HepG2 (cell line): ENCODE measurements around the gene CLMP. TPM values are rescaled to one million over a fixed set of nuclear protein-coding genes. Genes with fewer than 3 reads are reported as not detected.

Source experiments
- ATAC-seq: fragments of 200-7000 bp; cut with Tn5 transposase; 3 replicates; pipeline ENCODE4 v1.9.1; 2020; ENCODE audit warnings: mild to moderate bottlenecking, moderate library complexity
- BruUV-seq: library from RNA; stranded (reverse); fragments of 400-500 nt; replicated peaks from 2 replicates; lab custom pipeline; 2021; lab: Mats Ljungman, UMichigan
- CTCF ChIA-PET: fragments of 300-600 bp; formaldehyde crosslinking; extraction: SDS; loops from one replicate; lab custom pipeline; 2021; ENCODE audit warnings: low total read pairs, inconsistent platforms, low intra/inter-chr PET ratio; lab: Yijun Ruan, JAX
- POLR2A ChIA-PET: fragments of 350-600 bp; sonication (Branson Sonifier 250); formaldehyde crosslinking; loops from one replicate; lab custom pipeline; 2020; ENCODE audit warnings: antibody characterized with exemption, inconsistent platforms; lab: Yijun Ruan, JAX
- DNase-seq: peaks from one replicate; pipeline ENCODE4 v3.0.0-alpha.2; 2015; ENCODE audit warnings: low spot score
- FAIRE-seq: peaks from 3 replicates; lab custom pipeline; 2011; peaks lifted over from hg19 to GRCh38; lab: Jason Lieb, UNC
- H2AFZ ChIP-seq: one replicate; pipeline ENCODE4 v1.6.1; 2011; ENCODE audit warnings: low read length, inconsistent platforms
- H3K27ac ChIP-seq: fragments of 300-600 bp; 3 replicates; pipeline ENCODE4 v1.8.0; 2011; ENCODE audit warnings: mixed run types, mild to moderate bottlenecking, mixed read lengths, low read length, inconsistent platforms; ENCODE audit not compliant: insufficient read depth; ENCODE audit errors: extremely low read length
- H3K27me3 ChIP-seq, 2 experiments: fragments of 200-600 bp in 1 of 2; 2 replicates in 1 of 2; 3 replicates in 1 of 2; pipeline versions ENCODE4 v1.6.0 to v1.8.0; 2011; ENCODE audit warnings: low read length in 2 of 2, mild to moderate bottlenecking in 2 of 2, moderate library complexity in 2 of 2, inconsistent platforms in 1 of 2; ENCODE audit not compliant: insufficient read depth in 2 of 2, control insufficient read depth in 1 of 2
- H3K36me3 ChIP-seq, 2 experiments: fragments of 200-600 bp in 1 of 2; replicated peaks in 1 of 2; 2 replicates in 1 of 2; 3 replicates in 1 of 2; pipeline versions ENCODE4 v1.5.1 to v1.8.0; 2011; ENCODE audit warnings: low read length in 2 of 2, inconsistent platforms in 1 of 2; ENCODE audit not compliant: insufficient read depth in 2 of 2, control insufficient read depth in 1 of 2
- H3K4me1 ChIP-seq: 2 replicates; pipeline ENCODE4 v1.5.1; 2012; ENCODE audit warnings: low read length, inconsistent platforms; ENCODE audit not compliant: insufficient read depth
- H3K4me2 ChIP-seq: 2 replicates; pipeline ENCODE4 v1.6.0; 2011; ENCODE audit warnings: low read depth, low read length, inconsistent platforms
- H3K4me3 ChIP-seq, 3 experiments: fragments of 200-600 bp in 1 of 3; sonication (generic), shearing (Covaris generic) in 1 of 3; replicated peaks in 1 of 3; 2 replicates each; pipeline ENCODE4 v1.5.1; 2011 to 2016; ENCODE audit warnings: low read length in 3 of 3, inconsistent platforms in 2 of 3, low read depth in 2 of 3, mild to moderate bottlenecking in 2 of 3, control low read depth in 1 of 3, mixed read lengths in 1 of 3; ENCODE audit not compliant: insufficient read depth in 1 of 3
- H3K79me2 ChIP-seq: one replicate; pipeline ENCODE4 v1.6.1; 2011; ENCODE audit warnings: low read length, inconsistent platforms; ENCODE audit not compliant: insufficient read depth
- H3K9ac ChIP-seq: 2 replicates; pipeline ENCODE4 v1.6.0; 2011; ENCODE audit warnings: mild to moderate bottlenecking, low read depth, low read length, inconsistent platforms; ENCODE audit not compliant: insufficient read depth
- H3K9me3 ChIP-seq: 2 replicates; pipeline ENCODE4 v1.5.1; 2012; ENCODE audit warnings: mild to moderate bottlenecking, low read length
- H4K20me1 ChIP-seq: 2 replicates; pipeline ENCODE4 v1.6.0; 2011; ENCODE audit warnings: inconsistent platforms, mild to moderate bottlenecking, low read length, moderate library complexity; ENCODE audit not compliant: insufficient read depth
- ELF4 ChIP-seq: sonication (generic); formaldehyde crosslinking; IDR thresholded peaks from 2 replicates; pipeline ENCODE4 v1.5.0; 2020; ENCODE audit warnings: missing genetic modification reagents, mild to moderate bottlenecking, moderate library complexity, borderline replicate concordance
- FOXC1 ChIP-seq: sonication (generic); formaldehyde crosslinking; IDR thresholded peaks from 2 replicates; pipeline ENCODE4 v1.8.0; 2022; ENCODE audit warnings: mild to moderate bottlenecking, missing genetic modification reagents, borderline replicate concordance
- FOXO1 ChIP-seq: sonication (generic); formaldehyde crosslinking; IDR thresholded peaks from 2 replicates; pipeline ENCODE4 v1.4.0; 2020; ENCODE audit warnings: missing genetic modification reagents
- GATAD2A ChIP-seq: IDR thresholded peaks from 2 replicates; pipeline ENCODE4 v1.6.1; 2016
- NFKB2 ChIP-seq: sonication (generic); formaldehyde crosslinking; IDR thresholded peaks from 2 replicates; pipeline ENCODE4 v1.4.0; 2020; ENCODE audit warnings: missing genetic modification reagents, borderline replicate concordance
- PHF8 ChIP-seq: sonication (generic); formaldehyde crosslinking; IDR thresholded peaks from 2 replicates; pipeline ENCODE4 v1.5.0; 2020; ENCODE audit warnings: missing genetic modification reagents
- PPARG ChIP-seq: conservative IDR thresholded peaks from 2 replicates; pipeline ENCODE4 v1.6.1; 2016; ENCODE audit warnings: missing biosample characterization, missing genetic modification reagents
- PRPF4 ChIP-seq: fragments of 200-400 bp; formaldehyde crosslinking; IDR thresholded peaks from 2 replicates; pipeline ENCODE4 v1.6.1; 2016; ENCODE audit warnings: low read length, low read depth; ENCODE audit not compliant: poor library complexity, severe bottlenecking
- XBP1 ChIP-seq: sonication (generic); formaldehyde crosslinking; IDR thresholded peaks from 2 replicates; pipeline ENCODE4 v1.5.0; 2020; ENCODE audit warnings: missing genetic modification reagents
- ZNF564 ChIP-seq: sonication (generic); formaldehyde crosslinking; IDR thresholded peaks from 2 replicates; pipeline ENCODE4 v1.8.1; 2023; ENCODE audit warnings: mild to moderate bottlenecking, missing genetic modification reagents
- ZNF574 ChIP-seq: sonication (generic); formaldehyde crosslinking; IDR thresholded peaks from 2 replicates; pipeline ENCODE4 v1.4.0; 2020; ENCODE audit warnings: missing genetic modification reagents
- ZSCAN31 ChIP-seq: sonication (generic); formaldehyde crosslinking; IDR thresholded peaks from 2 replicates; pipeline ENCODE4 v1.5.0; 2020; ENCODE audit warnings: low read depth, mild to moderate bottlenecking, missing genetic modification reagents
- WGBS: methylation state at CpG from one replicate; pipeline ENCODE4 v1.1.6; 2017; ENCODE audit warnings: low lambda C conversion rate; 5-methylcytosine and 5-hydroxymethylcytosine counted together
- in situ Hi-C: cut with HindIII; loops from 2 replicates; pipeline ENCODE4 v1.10.0; 2017; ENCODE audit warnings: low pct_unique_long_range_greater_than_20kb; ENCODE audit not compliant: extremely low pct_ligation_motif_present
- intact Hi-C: fragments of 100-400 bp; cut with micrococcal nuclease; formaldehyde crosslinking; loops from one replicate; pipeline ENCODE4 v1.10.0; 2022; ENCODE audit not compliant: unreplicated experiment
- polyA plus RNA-seq, 8 experiments: library from polyadenylated mRNA; depleted of rRNA in 3 of 8; stranded (reverse) in 7 of 8; unstranded in 1 of 8; fragments of >200 nt; fragmentation: Illumina TruSeq in 4 of 8; extraction: Trizol in 4 of 8; gene quantifications; 2 replicates each; pipeline versions ENCODE4 v1.2.1 to v1.2.3, GENCODE V29; 2011 to 2016; ENCODE audit warnings: low read depth in 4 of 8, missing spikeins in 1 of 8, mixed read lengths in 1 of 8; ENCODE audit not compliant: insufficient read depth in 1 of 8
- total RNA-seq, 5 experiments: library from RNA; depleted of rRNA; stranded (reverse); fragments of >200 nt; fragmentation: Illumina TruSeq; extraction: Trizol; gene quantifications; 2 replicates each; pipeline ENCODE4 v1.2.3, GENCODE V29; 2016; ENCODE audit warnings: low read depth in 1 of 5

The CLMP gene
- total and polyA plus RNA-seq, 2 of the 13 experiments (the other 11 are each of a cell fraction or from before 2014, with no cell fraction given) = not detected

DNA sequence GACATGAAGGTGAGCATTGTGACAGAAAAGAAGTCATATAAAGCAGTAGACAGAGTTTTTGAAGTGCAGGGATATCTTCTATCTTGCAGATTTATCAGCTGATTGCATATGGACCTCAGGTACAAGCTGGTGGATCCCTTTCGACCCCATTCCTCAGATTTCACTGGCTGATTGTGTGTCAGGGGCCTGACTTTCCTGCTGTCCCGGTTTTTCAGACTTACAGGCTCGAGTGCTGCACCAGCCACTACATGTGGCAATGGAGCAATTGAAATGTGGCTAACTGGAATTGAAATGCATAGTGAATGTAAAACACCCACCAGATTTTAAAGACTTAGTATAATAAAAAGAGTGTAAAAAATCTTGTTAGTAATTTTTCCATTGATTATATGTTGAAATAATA is 50.3 kb downstream of the CLMP start:
- H4K20me1 ChIP-seq = no peaks in the 10 kb centered on the region
- H3K27me3 ChIP-seq = peaks cover 1 to 36% of the 10 kb centered on the region in 2 experiments; a peak in 4 of 5 replicates
- no peak overlapping the region for H3K9ac ChIP-seq
- WGBS = 0% methylated on average over 3 of the region's 3 CpGs
- no peak for ATAC-seq
- no peaks in the 10 kb centered on the region for H3K9me3 ChIP-seq
- no peak for FAIRE-seq
- H3K4me2 ChIP-seq = no peak overlapping the region
- CTCF ChIA-PET = no interaction called here
- H3K27ac ChIP-seq = no peak overlapping the region
- no peak for DNase-seq
- H2AFZ ChIP-seq = no peak overlapping the region
- POLR2A ChIA-PET = no interaction called here
- no peaks in the 10 kb centered on the region for H3K79me2 ChIP-seq
- TF ChIP-seq FOXC1 (no peak), FOXO1 (CRISPR knock-in tag) (no peak), GATAD2A (no peak), ELF4 (no peak), PPARG (CRISPR knock-in tag) (no peak), ZNF564 (CRISPR knock-in tag) (no peak), XBP1 (no peak), NFKB2 (CRISPR knock-in tag) (no peak)
- in situ Hi-C loops = no loop called here
- no TSS peak for BruUV-seq
- intact Hi-C loops = no loop called here
- no peaks in the 10 kb centered on the region for H3K36me3 ChIP-seq
- no peaks in the 10 kb centered on the region for H3K4me1 ChIP-seq
- no peak overlapping the region for H3K4me3 ChIP-seq

- peaks cover 1 to 36% of the 10 kb centered on the region in 2 experiments; a peak in 4 of 5 replicates for H3K27me3 ChIP-seq
- TF ChIP-seq ZSCAN31 (CRISPR knock-in tag) = no peak
- TF ChIP-seq ZNF574 (CRISPR knock-in tag) = no peak
- TF ChIP-seq PRPF4 = no peak
- no peak for TF ChIP-seq PHF8 (CRISPR knock-in tag)
- TF ChIP-seq, all 625 proteins: peak for 0
- POLR2A ChIA-PET = no interaction called here
- CTCF ChIA-PET = no interaction called here
- Histone ChIP-seq H3K9ac (no peak overlapping the region), H3K9me3 (no peaks in the 10 kb centered on the region), H3K4me1 (no peaks in the 10 kb centered on the region), H4K20me1 (no peaks in the 10 kb centered on the region), H3K27ac (no peak overlapping the region), H3K79me2 (no peaks in the 10 kb centered on the region), H3K4me3 (no peak overlapping the region), H3K4me2 (no peak overlapping the region), H2AFZ (no peak overlapping the region), H3K36me3 (no peaks in the 10 kb centered on the region)
- in situ Hi-C loops = no loop called here
- no peak for ATAC-seq
- no peak for DNase-seq
- intact Hi-C loops = no loop called here
- 8% methylated on average over 2 of the region's 2 CpGs for WGBS
- no peak for FAIRE-seq
- no TSS peak for BruUV-seq
Measured at GRCh38 chr11:123143921-123144320, 51.1 kb downstream of the CLMP start.
